Kidney glomerular epithelial cell (primary cell): ENCODE data around the gene UBC.
"Not testable (repeated sequence)": the region's sequence is repeated elsewhere in the genome, so short reads cannot be mapped to it uniquely, and the experiment has no call there.

ENCODE experiments used
- DNase-seq: peaks from one replicate; lab custom pipeline; 2025; lab: John Stamatoyannopoulos, UW

The UBC gene

GRCh38 chr12:124884587-124885438 lies 29.6 kb downstream of the UBC start:
- DNase-seq: no peak

- DNase-seq: no peak
These were observed 31.0 kb downstream of the UBC start for GRCh38 chr12:124883263-124884130.

- no peak for DNase-seq
These were observed 33.3 kb downstream of the UBC start for GRCh38 chr12:124881123-124881522.

GRCh38 chr12:124880335-124880734 lies 34.1 kb downstream of the UBC start:
- not testable (repeated sequence) for DNase-seq

GRCh38 chr12:124878795-124879516 lies 35.5 kb downstream of the UBC start:
- DNase-seq: no peak

GRCh38 chr12:124877423-124877822 lies 37.0 kb downstream of the UBC start:
- no peak for DNase-seq

GRCh38 chr12:124876171-124876570 lies 38.3 kb downstream of the UBC start:
- no peak for DNase-seq

GRCh38 chr12:124875803-124876132 lies 38.7 kb downstream of the UBC start:
- no peak for DNase-seq

GRCh38 chr12:124874988-124875802 lies 39.3 kb downstream of the UBC start:
- no peak for DNase-seq

GRCh38 chr12:124874188-124874587 lies 40.3 kb downstream of the UBC start:
- no peak for DNase-seq

- no peak for DNase-seq
These were observed 42.3 kb downstream of the UBC start for GRCh38 chr12:124872068-124872719.

GRCh38 chr12:124871297-124871696 lies 43.2 kb downstream of the UBC start:
- no peak for DNase-seq

GRCh38 chr12:124870515-124870914 lies 43.9 kb downstream of the UBC start:
- DNase-seq: no peak

GRCh38 chr12:124869059-124869665 lies 45.3 kb downstream of the UBC start:
- DNase-seq: no peak

GRCh38 chr12:124868252-124869058 lies 46.0 kb downstream of the UBC start:
- DNase-seq: no peak

- DNase-seq: no peak
These were observed 47.0 kb downstream of the UBC start for GRCh38 chr12:124867401-124867930.

GRCh38 chr12:124866883-124867400 lies 47.5 kb downstream of the UBC start:
- DNase-seq: no peak

- no peak for DNase-seq
These were observed 48.1 kb downstream of the UBC start for GRCh38 chr12:124866195-124866882.

GRCh38 chr12:124865728-124866127 lies 48.7 kb downstream of the UBC start:
- no peak for DNase-seq
